Neural cell (in vitro differentiated cells): ENCODE results near the gene DDX31.

Source experiments
- RAD21 ChIP-seq: fragments of 450-650 bp; conservative IDR thresholded peaks from 2 replicates; pipeline ENCODE4 v1.6.1; 2014; ENCODE audit warnings: antibody characterized with exemption, mild to moderate bottlenecking, moderate library complexity
- TAF1 ChIP-seq: IDR thresholded peaks from 2 replicates; pipeline ENCODE4 v1.6.1; 2012; ENCODE audit warnings: low read depth
- TF ChIP-seq, protein P1 (sequence below): fragments of 450-650 bp; IDR thresholded peaks from 2 replicates; pipeline ENCODE4 v1.5.1; 2014; ENCODE audit warnings: antibody characterized with exemption, mild to moderate bottlenecking, moderate library complexity; ENCODE audit not compliant: poor library complexity, severe bottlenecking

DNA sequence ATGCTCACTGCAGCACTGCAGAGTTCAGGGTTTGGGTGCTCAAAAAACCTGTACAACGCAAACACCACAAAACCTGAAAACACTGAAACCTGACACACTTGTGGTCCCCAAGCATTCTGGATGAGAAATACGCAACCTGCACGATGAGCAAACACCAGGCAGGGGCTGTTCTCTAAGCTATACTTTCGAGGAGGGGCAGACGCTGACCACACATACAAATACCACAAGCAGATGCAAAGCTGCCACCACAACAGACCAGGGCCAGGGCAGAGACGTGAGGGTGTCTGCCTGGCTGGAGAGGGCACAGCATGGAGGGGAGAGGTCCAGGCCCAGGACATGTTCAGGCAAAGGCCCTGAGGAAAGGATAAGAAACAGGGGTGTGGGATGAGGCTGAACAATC lies 64.4 kb downstream of the DDX31 start:
- no peak for TF ChIP-seq TAF1
- TF ChIP-seq, protein P1, sequence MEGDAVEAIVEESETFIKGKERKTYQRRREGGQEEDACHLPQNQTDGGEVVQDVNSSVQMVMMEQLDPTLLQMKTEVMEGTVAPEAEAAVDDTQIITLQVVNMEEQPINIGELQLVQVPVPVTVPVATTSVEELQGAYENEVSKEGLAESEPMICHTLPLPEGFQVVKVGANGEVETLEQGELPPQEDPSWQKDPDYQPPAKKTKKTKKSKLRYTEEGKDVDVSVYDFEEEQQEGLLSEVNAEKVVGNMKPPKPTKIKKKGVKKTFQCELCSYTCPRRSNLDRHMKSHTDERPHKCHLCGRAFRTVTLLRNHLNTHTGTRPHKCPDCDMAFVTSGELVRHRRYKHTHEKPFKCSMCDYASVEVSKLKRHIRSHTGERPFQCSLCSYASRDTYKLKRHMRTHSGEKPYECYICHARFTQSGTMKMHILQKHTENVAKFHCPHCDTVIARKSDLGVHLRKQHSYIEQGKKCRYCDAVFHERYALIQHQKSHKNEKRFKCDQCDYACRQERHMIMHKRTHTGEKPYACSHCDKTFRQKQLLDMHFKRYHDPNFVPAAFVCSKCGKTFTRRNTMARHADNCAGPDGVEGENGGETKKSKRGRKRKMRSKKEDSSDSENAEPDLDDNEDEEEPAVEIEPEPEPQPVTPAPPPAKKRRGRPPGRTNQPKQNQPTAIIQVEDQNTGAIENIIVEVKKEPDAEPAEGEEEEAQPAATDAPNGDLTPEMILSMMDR: no peak
- TF ChIP-seq RAD21: no peak
